HEK293 (cell line): Measurements from ENCODE around the gene BICC1.
A peak's percentile ranks its signal among the peaks of the same experiment; 100 is the strongest.

Experiments used
- CTCF ChIA-PET: fragments of 350-600 bp; formaldehyde crosslinking; extraction: SDS; loops from one replicate; lab custom pipeline; 2021; ENCODE audit warnings: antibody characterized with exemption; lab: Yijun Ruan, JAX
- POLR2A ChIA-PET: fragments of 300-600 bp; formaldehyde crosslinking; extraction: SDS; loops from one replicate; lab custom pipeline; 2020; ENCODE audit warnings: antibody characterized with exemption, inconsistent platforms; lab: Yijun Ruan, JAX
- H3K27ac ChIP-seq: fragments of 200-500 bp; sonication (Bioruptor generic); 2 replicates; pipeline ENCODE4 v1.5.1; 2014; ENCODE audit warnings: low read depth, low read length, control low read depth, inconsistent platforms; ENCODE audit errors: extremely low read depth
- H3K36me3 ChIP-seq, 2 experiments: fragments of 200-500 bp in 1 of 2; sonication (Bioruptor generic) in 1 of 2; 1 replicate in 1 of 2; 2 replicates in 1 of 2; pipeline ENCODE4 v1.5.1; 2014 to 2017; ENCODE audit warnings: inconsistent platforms in 2 of 2, low read length in 2 of 2; ENCODE audit not compliant: control insufficient read depth in 2 of 2, insufficient read depth in 1 of 2
- H3K4me1 ChIP-seq: fragments of 200-500 bp; sonication (Bioruptor generic); 2 replicates; pipeline ENCODE4 v1.5.1; 2014; ENCODE audit warnings: mild to moderate bottlenecking, low read length, inconsistent platforms; ENCODE audit not compliant: control insufficient read depth, insufficient read depth
- H3K4me3 ChIP-seq: 2 replicates; pipeline ENCODE4 v1.5.1; 2011; ENCODE audit warnings: low read depth, mild to moderate bottlenecking, control low read depth, low read length, moderate library complexity
- H3K9me3 ChIP-seq: fragments of 200-500 bp; sonication (Bioruptor generic); 2 replicates; pipeline ENCODE4 v1.5.1; 2014; ENCODE audit warnings: low read depth, low read length, inconsistent platforms; ENCODE audit not compliant: control insufficient read depth, insufficient read depth
- GLIS1 ChIP-seq: fragments of 450-650 bp; formaldehyde crosslinking; IDR thresholded peaks from 2 replicates; pipeline ENCODE4 v1.5.1; 2016; ENCODE audit warnings: missing biosample characterization, missing genetic modification characterization
- KLF7 ChIP-seq: fragments of 450-650 bp; formaldehyde crosslinking; IDR thresholded peaks from 2 replicates; pipeline ENCODE4 v1.5.1; 2016; ENCODE audit warnings: missing biosample characterization, missing genetic modification characterization, borderline replicate concordance
- PRDM1 ChIP-seq: fragments of 450-650 bp; formaldehyde crosslinking; IDR thresholded peaks from 2 replicates; pipeline ENCODE4; 2016; ENCODE audit warnings: missing biosample characterization, missing genetic modification characterization
- RBAK ChIP-seq: fragments of 450-650 bp; formaldehyde crosslinking; IDR thresholded peaks from 2 replicates; pipeline ENCODE4 v1.5.1; 2016; ENCODE audit warnings: missing biosample characterization, missing genetic modification characterization
- SP7 ChIP-seq: fragments of 450-650 bp; formaldehyde crosslinking; IDR thresholded peaks from 2 replicates; pipeline ENCODE4 v1.5.1; 2016; ENCODE audit warnings: missing biosample characterization, missing genetic modification characterization
- ZNF138 ChIP-seq: fragments of 450-650 bp; formaldehyde crosslinking; IDR thresholded peaks from 2 replicates; pipeline ENCODE4 v1.5.1; 2016; ENCODE audit warnings: missing biosample characterization, missing genetic modification characterization, borderline replicate concordance
- ZNF174 ChIP-seq: fragments of 450-650 bp; formaldehyde crosslinking; IDR thresholded peaks from 2 replicates; pipeline ENCODE4 v1.5.0; 2017; ENCODE audit warnings: missing biosample characterization, mild to moderate bottlenecking, missing genetic modification characterization
- ZNF202 ChIP-seq: fragments of 450-650 bp; formaldehyde crosslinking; IDR thresholded peaks from 2 replicates; pipeline ENCODE4 v1.5.1; 2016; ENCODE audit warnings: missing biosample characterization, missing genetic modification characterization, borderline replicate concordance
- ZNF266 ChIP-seq: fragments of 450-650 bp; formaldehyde crosslinking; IDR thresholded peaks from 2 replicates; pipeline ENCODE4 v1.5.1; 2016; ENCODE audit warnings: missing biosample characterization, missing genetic modification characterization, low read depth
- ZNF366 ChIP-seq: fragments of 450-650 bp; formaldehyde crosslinking; conservative IDR thresholded peaks from 2 replicates; pipeline ENCODE4 v1.5.1; 2016; ENCODE audit warnings: missing biosample characterization, missing genetic modification characterization
- ZNF548 ChIP-seq: fragments of 450-650 bp; formaldehyde crosslinking; IDR thresholded peaks from 2 replicates; pipeline ENCODE4 v1.5.1; 2016; ENCODE audit warnings: missing biosample characterization, missing genetic modification characterization
- ZNF596 ChIP-seq: fragments of 450-650 bp; IDR thresholded peaks from 2 replicates; pipeline ENCODE4 v1.5.0; 2018; ENCODE audit warnings: missing biosample characterization, mild to moderate bottlenecking, missing genetic modification characterization, moderate library complexity
- ZNF629 ChIP-seq: fragments of 450-650 bp; formaldehyde crosslinking; IDR thresholded peaks from 2 replicates; pipeline ENCODE4 v1.5.1; 2017; ENCODE audit warnings: missing biosample characterization, missing genetic modification characterization
- ZNF654 ChIP-seq: fragments of 450-650 bp; formaldehyde crosslinking; IDR thresholded peaks from 2 replicates; pipeline ENCODE4 v1.5.1; 2016; ENCODE audit warnings: low read depth, missing biosample characterization, missing genetic modification characterization
- ZNF747 ChIP-seq: fragments of 450-650 bp; formaldehyde crosslinking; IDR thresholded peaks from 2 replicates; pipeline ENCODE4 v1.5.1; 2016; ENCODE audit warnings: missing biosample characterization, missing genetic modification characterization
- ZNF785 ChIP-seq: fragments of 450-650 bp; formaldehyde crosslinking; IDR thresholded peaks from 2 replicates; pipeline ENCODE4 v1.5.1; 2016; ENCODE audit warnings: missing biosample characterization, missing genetic modification characterization
- TF ChIP-seq, protein P1 (sequence below): fragments of 450-650 bp; formaldehyde crosslinking; IDR thresholded peaks from 2 replicates; pipeline ENCODE4 v1.5.1; 2016; ENCODE audit warnings: missing biosample characterization, missing genetic modification characterization
- TF ChIP-seq, protein P2 (sequence below): fragments of 450-650 bp; formaldehyde crosslinking; IDR thresholded peaks from 2 replicates; pipeline ENCODE4 v1.5.1; 2016; ENCODE audit warnings: missing biosample characterization, missing genetic modification characterization
- TF ChIP-seq, protein P3 (sequence below): fragments of 450-650 bp; formaldehyde crosslinking; IDR thresholded peaks from 2 replicates; pipeline ENCODE4 v1.5.1; 2016; ENCODE audit warnings: missing biosample characterization, missing genetic modification characterization
- TF ChIP-seq, protein P4 (sequence below): fragments of 450-650 bp; formaldehyde crosslinking; IDR thresholded peaks from 2 replicates; pipeline ENCODE4 v1.5.1; 2016; ENCODE audit warnings: missing biosample characterization, missing genetic modification characterization
- TF ChIP-seq, protein P5 (sequence below): fragments of 450-650 bp; formaldehyde crosslinking; optimal IDR thresholded peaks from 2 replicates; pipeline ENCODE3; 2016; ENCODE audit warnings: missing biosample characterization, mild to moderate bottlenecking, missing genetic modification characterization

Gene BICC1

DNA sequence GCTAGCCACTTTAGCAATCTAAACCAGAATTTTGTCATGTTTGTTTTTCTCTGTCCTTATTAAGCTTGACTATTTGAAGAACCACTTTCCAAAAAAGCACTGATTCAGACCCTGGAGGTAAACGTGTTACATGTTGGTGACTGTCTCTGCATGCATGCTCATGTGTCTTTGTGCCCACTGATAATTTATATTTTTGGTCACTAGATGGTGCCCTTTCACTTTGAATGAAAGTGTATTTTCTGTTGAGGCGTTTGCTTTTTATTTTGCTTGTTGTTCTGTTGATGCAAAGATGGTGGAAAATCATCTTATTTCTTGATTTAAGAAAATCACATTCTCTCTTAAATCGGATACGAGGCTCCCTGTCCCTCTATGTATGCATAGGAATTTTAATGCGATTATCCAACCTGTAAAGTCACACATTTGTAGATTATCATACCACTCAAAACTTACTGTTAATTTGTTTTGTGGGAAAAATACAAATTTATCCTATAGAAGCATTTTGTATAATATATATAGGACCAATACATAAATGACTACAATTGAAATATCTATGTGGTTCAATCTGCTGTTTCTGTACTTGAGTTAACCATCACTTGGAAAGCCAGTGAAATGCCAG, 269.3 kb downstream of the BICC1 start:
- CTCF ChIA-PET: interaction anchor here (0.6 to 2.9 kb wide), 17 partner anchors 14 to 822 kb away, joined by 3 to 17 read pairs (median 4); no protein-coding TSS in a partner anchor
- no peak overlapping the region for H3K27ac ChIP-seq
- H3K4me1 ChIP-seq: no peaks in the 10 kb centered on the region
- no peak for TF ChIP-seq ZNF174 (tag by site-specific recombination)
- no peak for TF ChIP-seq ZNF366 (tag by site-specific recombination)
- peak; percentile 59 for TF ChIP-seq PRDM1 (tag by site-specific recombination)
- no peak for TF ChIP-seq ZNF629 (tag by site-specific recombination)
- TF ChIP-seq, protein P1, sequence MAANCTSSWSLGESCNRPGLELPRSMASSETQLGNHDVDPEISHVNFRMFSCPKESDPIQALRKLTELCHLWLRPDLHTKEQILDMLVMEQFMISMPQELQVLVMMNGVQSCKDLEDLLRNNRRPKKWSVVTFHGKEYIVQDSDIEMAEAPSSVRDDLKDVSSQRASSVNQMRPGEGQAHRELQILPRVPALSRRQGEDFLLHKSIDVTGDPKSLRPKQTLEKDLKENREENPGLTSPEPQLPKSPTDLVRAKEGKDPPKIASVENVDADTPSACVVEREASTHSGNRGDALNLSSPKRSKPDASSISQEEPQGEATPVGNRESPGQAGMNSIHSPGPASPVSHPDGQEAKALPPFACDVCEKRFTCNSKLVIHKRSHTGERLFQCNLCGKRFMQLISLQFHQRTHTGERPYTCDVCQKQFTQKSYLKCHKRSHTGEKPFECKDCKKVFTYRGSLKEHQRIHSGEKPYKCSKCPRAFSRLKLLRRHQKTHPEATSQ (tag by site-specific recombination): no peak
- peak; percentile 95 for TF ChIP-seq ZNF654 (tag by site-specific recombination)
- no peak for TF ChIP-seq ZNF202
- H3K36me3 ChIP-seq: no peaks in the 10 kb centered on the region
- H3K4me3 ChIP-seq: no peak overlapping the region
- no peaks in the 10 kb centered on the region for H3K9me3 ChIP-seq
- POLR2A ChIA-PET: no interaction called here

DNA sequence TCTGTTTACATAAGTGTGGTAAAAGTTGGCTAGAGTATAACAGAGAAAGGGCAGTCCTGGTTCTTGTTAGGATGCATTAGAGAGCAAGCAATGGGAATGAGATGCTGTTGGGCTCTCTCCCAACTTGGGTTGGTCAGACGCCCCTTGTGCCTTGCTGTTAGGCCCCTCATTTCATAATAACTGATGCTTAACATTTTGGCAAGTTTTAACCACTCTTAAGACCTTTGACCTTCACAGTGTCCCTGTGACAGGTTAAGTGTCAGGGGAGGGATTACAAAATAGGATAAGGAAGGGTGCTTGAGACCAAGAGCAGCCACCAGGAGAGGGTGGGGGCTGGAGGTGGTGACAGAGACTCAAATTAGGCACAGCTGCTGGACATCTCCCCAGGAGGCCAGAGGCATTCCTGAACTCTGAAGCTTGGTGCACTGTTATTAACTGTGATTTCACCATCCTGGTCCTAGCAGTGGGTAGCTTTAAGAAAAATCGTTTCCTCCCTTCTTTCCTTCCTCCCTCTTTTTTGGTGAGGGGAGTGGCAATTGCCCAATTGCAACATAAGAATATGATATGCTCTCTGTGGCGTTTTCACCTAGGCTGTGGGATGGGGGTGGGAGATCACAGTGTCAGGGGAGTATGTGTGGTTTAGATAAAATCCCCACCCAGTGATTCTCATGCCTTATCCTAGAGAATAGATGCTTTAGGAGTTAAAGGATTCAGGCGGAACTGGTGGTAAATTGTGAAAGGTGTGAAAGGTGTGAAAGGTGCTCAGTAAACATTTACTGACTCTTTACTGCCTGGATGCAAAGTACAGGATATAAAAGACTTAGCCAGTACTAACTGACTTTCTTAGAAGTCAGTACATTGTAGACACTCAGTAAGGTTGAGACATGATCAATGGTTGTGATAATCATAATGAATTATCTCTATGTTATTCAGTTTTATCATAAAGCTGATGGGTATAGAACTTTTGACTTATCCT, 270.5 kb downstream of the BICC1 start:
- CTCF ChIA-PET: interaction anchor here (1.1 to 2.9 kb wide), 3 partner anchors 169 to 798 kb away, joined by 3 to 17 read pairs (median 6); no protein-coding TSS in a partner anchor
- POLR2A ChIA-PET: interaction anchor here (0.6 kb wide), 1 partner anchor 41 kb away, joined by 5 read pairs; no protein-coding TSS in a partner anchor
- H3K27ac ChIP-seq: no peak overlapping the region

DNA sequence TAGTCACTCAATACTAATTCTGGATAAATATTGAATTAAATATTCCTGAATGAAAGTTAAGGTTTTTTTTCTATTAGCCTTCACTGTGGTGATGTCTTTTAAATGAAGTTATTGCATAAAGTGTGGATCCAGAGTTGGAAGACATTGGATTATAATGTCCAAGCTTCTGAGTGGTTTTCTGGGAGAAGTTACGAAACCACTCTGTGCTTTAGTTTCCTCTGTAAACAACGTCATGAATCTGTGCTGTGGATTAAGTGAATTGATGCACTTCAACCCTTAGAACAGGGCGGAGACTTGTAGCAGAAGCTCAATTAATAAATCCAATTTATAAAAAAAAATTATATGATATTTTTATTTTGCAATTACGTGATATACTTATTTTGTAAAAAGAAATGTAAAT, 271.7 kb downstream of the BICC1 start:
- H3K9me3 ChIP-seq: no peaks in the 10 kb centered on the region
- H3K4me3 ChIP-seq: no peak overlapping the region
- no peaks in the 10 kb centered on the region for H3K36me3 ChIP-seq
- H3K27ac ChIP-seq: no peak overlapping the region
- H3K4me1 ChIP-seq: no peaks in the 10 kb centered on the region
- POLR2A ChIA-PET: no interaction called here
- CTCF ChIA-PET: interaction anchor here (0.6 to 1.2 kb wide), 5 partner anchors 22 to 1632 kb away, joined by 3 to 8 read pairs (median 4); no protein-coding TSS in a partner anchor
- no peak for TF ChIP-seq ZNF548 (tag by site-specific recombination)
- no peak for TF ChIP-seq ZNF747 (tag by site-specific recombination)
- TF ChIP-seq, protein P2, sequence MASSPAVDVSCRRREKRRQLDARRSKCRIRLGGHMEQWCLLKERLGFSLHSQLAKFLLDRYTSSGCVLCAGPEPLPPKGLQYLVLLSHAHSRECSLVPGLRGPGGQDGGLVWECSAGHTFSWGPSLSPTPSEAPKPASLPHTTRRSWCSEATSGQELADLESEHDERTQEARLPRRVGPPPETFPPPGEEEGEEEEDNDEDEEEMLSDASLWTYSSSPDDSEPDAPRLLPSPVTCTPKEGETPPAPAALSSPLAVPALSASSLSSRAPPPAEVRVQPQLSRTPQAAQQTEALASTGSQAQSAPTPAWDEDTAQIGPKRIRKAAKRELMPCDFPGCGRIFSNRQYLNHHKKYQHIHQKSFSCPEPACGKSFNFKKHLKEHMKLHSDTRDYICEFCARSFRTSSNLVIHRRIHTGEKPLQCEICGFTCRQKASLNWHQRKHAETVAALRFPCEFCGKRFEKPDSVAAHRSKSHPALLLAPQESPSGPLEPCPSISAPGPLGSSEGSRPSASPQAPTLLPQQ (tag by site-specific recombination): no peak
- TF ChIP-seq GLIS1 (tag by site-specific recombination): no peak
- no peak for TF ChIP-seq RBAK
- no peak for TF ChIP-seq ZNF366 (tag by site-specific recombination)
- TF ChIP-seq ZNF785: no peak
- TF ChIP-seq, protein P3, sequence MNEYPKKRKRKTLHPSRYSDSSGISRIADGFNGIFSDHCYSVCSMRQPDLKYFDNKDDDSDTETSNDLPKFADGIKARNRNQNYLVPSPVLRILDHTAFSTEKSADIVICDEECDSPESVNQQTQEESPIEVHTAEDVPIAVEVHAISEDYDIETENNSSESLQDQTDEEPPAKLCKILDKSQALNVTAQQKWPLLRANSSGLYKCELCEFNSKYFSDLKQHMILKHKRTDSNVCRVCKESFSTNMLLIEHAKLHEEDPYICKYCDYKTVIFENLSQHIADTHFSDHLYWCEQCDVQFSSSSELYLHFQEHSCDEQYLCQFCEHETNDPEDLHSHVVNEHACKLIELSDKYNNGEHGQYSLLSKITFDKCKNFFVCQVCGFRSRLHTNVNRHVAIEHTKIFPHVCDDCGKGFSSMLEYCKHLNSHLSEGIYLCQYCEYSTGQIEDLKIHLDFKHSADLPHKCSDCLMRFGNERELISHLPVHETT (tag by site-specific recombination): no peak
- TF ChIP-seq, protein P4, sequence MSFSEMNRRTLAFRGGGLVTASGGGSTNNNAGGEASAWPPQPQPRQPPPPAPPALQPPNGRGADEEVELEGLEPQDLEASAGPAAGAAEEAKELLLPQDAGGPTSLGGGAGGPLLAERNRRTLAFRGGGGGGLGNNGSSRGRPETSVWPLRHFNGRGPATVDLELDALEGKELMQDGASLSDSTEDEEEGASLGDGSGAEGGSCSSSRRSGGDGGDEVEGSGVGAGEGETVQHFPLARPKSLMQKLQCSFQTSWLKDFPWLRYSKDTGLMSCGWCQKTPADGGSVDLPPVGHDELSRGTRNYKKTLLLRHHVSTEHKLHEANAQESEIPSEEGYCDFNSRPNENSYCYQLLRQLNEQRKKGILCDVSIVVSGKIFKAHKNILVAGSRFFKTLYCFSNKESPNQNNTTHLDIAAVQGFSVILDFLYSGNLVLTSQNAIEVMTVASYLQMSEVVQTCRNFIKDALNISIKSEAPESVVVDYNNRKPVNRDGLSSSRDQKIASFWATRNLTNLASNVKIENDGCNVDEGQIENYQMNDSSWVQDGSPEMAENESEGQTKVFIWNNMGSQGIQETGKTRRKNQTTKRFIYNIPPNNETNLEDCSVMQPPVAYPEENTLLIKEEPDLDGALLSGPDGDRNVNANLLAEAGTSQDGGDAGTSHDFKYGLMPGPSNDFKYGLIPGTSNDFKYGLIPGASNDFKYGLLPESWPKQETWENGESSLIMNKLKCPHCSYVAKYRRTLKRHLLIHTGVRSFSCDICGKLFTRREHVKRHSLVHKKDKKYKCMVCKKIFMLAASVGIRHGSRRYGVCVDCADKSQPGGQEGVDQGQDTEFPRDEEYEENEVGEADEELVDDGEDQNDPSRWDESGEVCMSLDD (tag by site-specific recombination): no peak
- no peak for TF ChIP-seq SP7 (tag by site-specific recombination)
- TF ChIP-seq, protein P5, sequence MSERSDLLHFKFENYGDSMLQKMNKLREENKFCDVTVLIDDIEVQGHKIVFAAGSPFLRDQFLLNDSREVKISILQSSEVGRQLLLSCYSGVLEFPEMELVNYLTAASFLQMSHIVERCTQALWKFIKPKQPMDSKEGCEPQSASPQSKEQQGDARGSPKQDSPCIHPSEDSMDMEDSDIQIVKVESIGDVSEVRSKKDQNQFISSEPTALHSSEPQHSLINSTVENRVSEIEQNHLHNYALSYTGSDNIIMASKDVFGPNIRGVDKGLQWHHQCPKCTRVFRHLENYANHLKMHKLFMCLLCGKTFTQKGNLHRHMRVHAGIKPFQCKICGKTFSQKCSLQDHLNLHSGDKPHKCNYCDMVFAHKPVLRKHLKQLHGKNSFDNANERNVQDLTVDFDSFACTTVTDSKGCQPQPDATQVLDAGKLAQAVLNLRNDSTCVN (tag by site-specific recombination): no peak
- TF ChIP-seq ZNF266 (tag by site-specific recombination): no peak
- TF ChIP-seq KLF7 (tag by site-specific recombination): no peak
- TF ChIP-seq ZNF596 (tag by site-specific recombination): no peak

More for the DNA sequence above, 270.5 kb downstream of the BICC1 start:
- TF ChIP-seq ZNF548 (tag by site-specific recombination): no peak
- no peak for TF ChIP-seq ZNF138 (tag by site-specific recombination)
- TF ChIP-seq RBAK: no peak
- H3K36me3 ChIP-seq: no peaks in the 10 kb centered on the region
- no peaks in the 10 kb centered on the region for H3K9me3 ChIP-seq
- no peaks in the 10 kb centered on the region for H3K4me1 ChIP-seq
- H3K4me3 ChIP-seq: no peak overlapping the region
